HG03060 (cell line): ENCODE results near the gene MYB.
"Not testable (repeated sequence)": the region's sequence is repeated elsewhere in the genome, so short reads cannot be mapped to it uniquely, and the experiment has no call there.

Source experiments
- ATAC-seq: cut with Tn5 transposase; IDR thresholded peaks from one replicate; pipeline ENCODE4 v1.9.1; 2021; ENCODE audit warnings: low read depth, moderate number of reproducible peaks; ENCODE audit not compliant: unreplicated experiment

Gene MYB

GRCh38 chr6:135162678-135163439 is 18.2 kb upstream of the MYB start:
- ATAC-seq: peak; percentile 15

- peak; percentile 56 for ATAC-seq
These were observed 17.7 kb upstream of the MYB start for GRCh38 chr6:135163440-135163738.

- ATAC-seq: not testable (repeated sequence)
These were observed 16.7 kb upstream of the MYB start for GRCh38 chr6:135164387-135164786.

GRCh38 chr6:135165031-135165430 is 16.1 kb upstream of the MYB start:
- ATAC-seq: no peak

GRCh38 chr6:135166515-135166914 is 14.6 kb upstream of the MYB start:
- no peak for ATAC-seq

- ATAC-seq: no peak
These were observed 13.5 kb upstream of the MYB start for GRCh38 chr6:135167617-135168016.

- no peak for ATAC-seq
These were observed 12.3 kb upstream of the MYB start for GRCh38 chr6:135168766-135169165.

- no peak for ATAC-seq
These were observed 10.9 kb upstream of the MYB start for GRCh38 chr6:135170238-135170637.

GRCh38 chr6:135170849-135171248 is 10.3 kb upstream of the MYB start:
- no peak for ATAC-seq

GRCh38 chr6:135173242-135173988 is 7.7 kb upstream of the MYB start:
- no peak for ATAC-seq

- no peak for ATAC-seq
These were observed 7.1 kb upstream of the MYB start for GRCh38 chr6:135173989-135174484.

- ATAC-seq: no peak
These were observed 5.0 kb upstream of the MYB start for GRCh38 chr6:135176058-135176457.

- ATAC-seq: no peak
These were observed 4.6 kb upstream of the MYB start for GRCh38 chr6:135176464-135176863.

GRCh38 chr6:135179372-135179771 is 1.7 kb upstream of the MYB start:
- ATAC-seq: no peak

- no peak for ATAC-seq
These were observed 1.1 kb upstream of the MYB start for GRCh38 chr6:135179920-135180541.

- ATAC-seq: no peak
These were observed 394 bp downstream of the MYB start for GRCh38 chr6:135181333-135182070.

GRCh38 chr6:135182071-135183001 is 1.2 kb downstream of the MYB start:
- ATAC-seq: no peak

- no peak for ATAC-seq
These were observed 2.0 kb downstream of the MYB start for GRCh38 chr6:135183002-135183531.
